Measurements from ENCODE around the gene AGT.

- TF ChIP-seq CTCF (conservative IDR thresholded peaks at IDR 0.05 in 1 of 2, IDR thresholded peaks at IDR 0.05 in 1 of 2; ENCODE audit: extremely low read depth in 1 of 2, insufficient read depth in 1 of 2, low read depth in 1 of 2, low read length in 2 of 2) (no peak), EZH2 (IDR thresholded peaks at IDR 0.05; ENCODE audit: borderline replicate concordance, low read length) (no peak)
Measured at GRCh38 chr1:230752407-230752806, 38.5 kb upstream of the AGT start.
